DMS114 treated with DMSO at 0.1 percent for 48 hours (cell line): ENCODE measurements around the gene NLK.

Experiments used
- DNase-seq: peaks from one replicate; lab custom pipeline; 2025; ENCODE audit not compliant: unreplicated experiment; lab: John Stamatoyannopoulos, UW

The NLK gene

GRCh38 chr17:28039251-28039650 is 3.2 kb upstream of the NLK start:
- no peak for DNase-seq

DNA sequence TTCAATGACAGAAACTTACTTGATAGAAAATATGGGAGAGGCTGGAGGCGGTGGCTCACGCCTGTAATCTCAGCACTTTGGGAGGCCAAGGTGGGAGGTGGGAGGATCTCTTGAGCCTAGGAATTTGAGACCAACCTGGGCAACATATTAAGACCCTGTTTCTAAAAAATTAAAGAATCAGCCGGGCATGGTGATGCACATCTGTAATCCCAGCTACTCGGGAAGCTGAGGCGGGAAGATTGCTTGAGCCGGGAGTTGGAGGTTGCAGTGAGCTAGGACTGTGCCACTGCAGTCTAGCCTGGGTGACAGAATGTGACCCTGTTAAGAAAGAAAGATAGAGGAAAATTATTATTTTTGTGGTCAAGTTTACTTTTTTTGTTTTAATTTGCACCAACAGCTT is 2.1 kb upstream of the NLK start:
- no peak for DNase-seq

DNA sequence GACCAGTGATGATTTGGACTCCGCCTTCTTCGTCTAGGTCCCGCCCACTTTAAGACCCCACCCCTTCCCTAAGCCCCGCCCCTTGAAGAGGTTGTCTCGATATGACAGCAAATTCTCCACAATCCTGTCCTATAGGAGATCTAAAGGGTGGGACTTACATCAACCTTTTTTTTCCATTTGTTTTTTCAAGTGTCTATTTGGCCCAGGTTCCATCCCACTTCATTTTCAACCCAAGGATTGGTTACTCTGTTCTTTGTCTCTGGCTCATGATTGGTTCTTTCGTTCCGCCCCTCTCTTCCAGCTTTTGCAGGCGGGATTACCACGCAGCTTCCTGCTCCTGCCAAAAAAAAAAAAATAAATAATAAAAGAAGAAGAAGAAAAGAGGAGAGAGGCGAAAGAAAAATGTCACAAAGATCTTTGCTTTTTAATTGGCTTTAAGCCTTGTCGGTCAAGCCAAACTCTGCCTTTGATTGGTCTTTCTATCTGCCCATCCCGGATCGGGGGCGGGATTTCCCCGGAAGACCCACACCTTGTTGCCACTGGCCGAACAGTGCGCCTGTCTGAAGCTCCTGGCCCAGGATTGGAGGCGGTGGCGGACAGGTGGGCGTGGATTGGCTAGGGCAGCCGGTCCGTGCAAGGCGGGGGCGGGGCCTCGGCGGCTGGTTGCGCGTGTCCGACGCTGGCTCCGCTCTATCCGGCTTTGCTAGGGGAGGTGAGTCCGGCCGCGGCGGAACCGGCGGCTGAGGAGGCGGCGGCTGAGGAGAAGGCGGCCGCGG is 1.2 kb upstream of the NLK start:
- DNase-seq: peak; percentile 100

DNA sequence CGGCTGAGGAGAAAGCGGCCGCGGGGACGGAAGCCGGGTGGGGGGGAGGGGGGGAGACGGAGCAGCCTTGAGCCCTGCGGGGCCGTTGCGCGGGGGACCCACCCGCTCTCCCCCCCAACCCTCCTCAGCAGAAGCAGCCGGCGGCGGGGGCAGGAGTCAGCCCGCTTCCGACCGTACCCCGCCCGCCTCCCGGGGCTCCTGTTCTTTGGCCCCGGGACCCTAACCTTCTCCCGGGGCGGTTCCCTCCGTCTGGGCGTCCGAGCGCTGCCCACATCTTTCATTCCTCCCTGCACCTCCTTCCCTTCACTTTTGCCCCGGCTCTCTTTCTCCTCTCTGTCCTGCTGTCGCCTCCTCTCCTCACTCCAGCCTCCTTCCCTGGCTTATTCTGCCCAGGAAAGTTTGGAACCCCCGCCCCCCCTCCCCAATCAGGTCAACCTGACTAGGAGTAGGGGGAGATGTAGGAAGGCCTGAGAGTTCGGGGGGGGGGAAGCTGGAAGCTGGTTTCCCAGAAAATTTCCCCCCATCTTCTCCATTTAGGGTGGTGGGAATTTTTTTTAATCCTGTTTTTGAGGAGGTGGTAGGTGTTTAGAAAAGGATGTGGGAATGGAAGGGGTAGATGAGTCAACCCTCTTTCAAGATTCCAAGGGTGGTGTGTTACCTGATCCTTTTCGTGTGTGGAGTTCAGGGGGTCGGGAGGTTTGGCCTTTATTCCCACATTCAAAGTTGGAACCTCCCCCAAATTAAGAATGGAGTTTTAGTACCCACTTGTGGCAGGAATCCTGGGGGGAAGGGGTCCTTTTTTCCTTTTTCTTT is 427 bp upstream of the NLK start:
- DNase-seq: no peak

GRCh38 chr17:28042721-28043291 is 329 bp downstream of the NLK start:
- DNase-seq: no peak

GRCh38 chr17:28043296-28043695 is 819 bp downstream of the NLK start:
- DNase-seq: no peak

DNA sequence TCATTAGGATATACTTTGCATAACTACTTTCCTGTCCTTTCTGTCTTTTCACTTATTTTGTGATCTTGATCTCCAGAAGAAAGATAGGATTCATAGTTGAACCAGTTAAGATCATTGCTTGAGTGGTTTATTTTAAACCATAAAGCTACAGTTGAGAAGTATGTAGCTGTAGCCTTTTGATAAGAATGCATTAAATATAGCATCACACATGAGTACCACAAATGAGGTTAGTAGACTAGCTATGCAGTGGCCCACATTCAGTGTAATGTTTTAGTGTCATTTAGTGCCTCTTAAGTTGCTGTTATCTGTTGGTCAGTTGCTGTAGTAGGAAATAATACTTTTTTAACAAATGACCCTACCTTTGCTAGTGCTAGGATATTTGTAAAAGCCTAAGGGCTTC is 1.3 kb downstream of the NLK start:
- DNase-seq: no peak

- DNase-seq: no peak
Measured at GRCh38 chr17:28045304-28045703, 2.8 kb downstream of the NLK start.

- no peak for DNase-seq
Measured at GRCh38 chr17:28046034-28046825, 3.8 kb downstream of the NLK start.

- DNase-seq: no peak
Measured at GRCh38 chr17:28047806-28048205, 5.3 kb downstream of the NLK start.

DNA sequence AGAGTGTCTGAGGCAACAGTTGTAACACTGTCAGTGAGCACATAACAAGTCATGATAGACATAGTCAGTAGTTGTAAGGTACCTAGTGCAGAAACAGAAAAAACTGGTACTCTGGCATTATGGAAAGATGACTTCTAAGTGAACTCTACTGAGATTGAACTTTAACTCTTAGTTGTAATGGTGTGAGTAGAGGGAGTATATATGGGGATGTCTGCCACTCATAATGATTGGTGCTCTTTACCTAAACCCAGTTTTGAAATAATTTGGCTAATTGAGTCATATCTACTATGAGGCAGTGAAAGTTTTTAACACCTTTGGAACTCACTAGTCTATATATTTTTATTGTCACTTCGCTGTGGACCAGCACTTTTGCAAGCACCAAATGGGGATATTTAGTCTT is 6.6 kb downstream of the NLK start:
- DNase-seq: no peak

DNA sequence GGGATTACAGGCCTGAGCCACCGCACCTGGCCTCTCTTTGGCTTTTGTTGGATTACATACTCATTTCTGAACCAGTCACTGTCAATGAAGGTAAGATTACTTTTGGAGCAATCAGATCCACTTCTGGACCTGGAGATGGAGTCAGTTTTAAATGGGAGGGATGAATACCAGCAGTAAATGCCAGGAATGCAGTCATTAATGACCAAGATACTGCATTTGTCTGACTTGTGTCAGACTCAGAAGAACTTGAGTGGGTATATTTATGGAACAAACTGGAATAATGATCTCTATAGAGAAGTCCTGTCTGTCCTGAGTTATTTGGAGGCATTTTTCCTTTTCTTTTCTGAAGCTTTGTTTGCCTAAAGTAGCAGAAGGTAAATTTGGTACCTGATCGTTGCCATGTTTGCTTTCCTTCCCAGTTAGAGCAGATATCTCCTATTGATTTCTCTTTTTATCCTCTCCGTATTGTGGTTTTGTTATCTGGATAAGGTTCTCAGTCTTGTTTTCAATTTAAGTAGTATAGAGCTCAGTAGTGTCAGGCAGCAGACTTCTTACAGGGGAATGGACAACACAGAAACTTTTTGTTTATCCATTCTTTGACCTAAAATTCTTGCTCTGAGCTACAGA is 10.7 kb downstream of the NLK start:
- no peak for DNase-seq

GRCh38 chr17:28053725-28054124 is 11.2 kb downstream of the NLK start:
- DNase-seq: no peak

GRCh38 chr17:28055546-28056275 is 13.2 kb downstream of the NLK start:
- no peak for DNase-seq

- DNase-seq: no peak
Measured at GRCh38 chr17:28056276-28056620, 13.8 kb downstream of the NLK start.

GRCh38 chr17:28057731-28058246 is 15.3 kb downstream of the NLK start:
- DNase-seq: no peak

DNA sequence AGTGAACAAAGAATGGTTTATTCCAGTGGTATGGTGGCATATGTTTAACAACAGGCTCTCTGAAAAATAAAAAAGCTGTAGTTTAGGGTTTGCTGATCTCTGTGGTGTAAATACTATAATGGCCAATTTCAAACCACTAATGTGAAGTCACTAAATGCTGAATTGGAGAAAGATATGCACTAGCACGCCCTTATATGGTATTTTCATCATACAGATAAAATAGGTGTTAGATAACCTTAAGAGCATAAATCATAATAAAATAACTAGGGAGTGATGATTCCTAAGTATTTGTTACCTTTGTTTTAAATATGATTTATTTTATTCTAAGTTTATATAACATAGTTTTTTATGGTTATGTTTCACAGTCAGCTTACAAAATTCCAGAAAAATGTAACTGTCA is 17.2 kb downstream of the NLK start:
- DNase-seq: no peak

DNA sequence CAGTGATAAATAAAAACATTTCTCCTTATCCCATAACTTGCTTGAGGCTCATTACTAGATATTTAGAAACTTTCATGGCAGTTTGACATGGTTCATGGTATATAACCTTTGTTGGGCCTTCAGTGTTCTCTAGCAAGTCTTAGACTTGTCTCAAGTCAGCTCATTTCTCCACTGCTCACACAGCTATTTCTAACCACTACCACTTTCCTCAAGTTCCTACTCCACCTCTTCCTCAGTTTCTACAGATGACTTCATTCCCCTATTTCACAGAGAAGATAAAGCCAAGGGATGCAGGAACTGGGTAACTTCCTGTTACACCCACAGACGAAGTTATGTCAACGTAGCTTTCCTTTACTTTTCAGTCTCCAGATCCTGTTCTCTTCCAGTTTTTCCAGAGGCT is 23.2 kb downstream of the NLK start:
- no peak for DNase-seq

DNA sequence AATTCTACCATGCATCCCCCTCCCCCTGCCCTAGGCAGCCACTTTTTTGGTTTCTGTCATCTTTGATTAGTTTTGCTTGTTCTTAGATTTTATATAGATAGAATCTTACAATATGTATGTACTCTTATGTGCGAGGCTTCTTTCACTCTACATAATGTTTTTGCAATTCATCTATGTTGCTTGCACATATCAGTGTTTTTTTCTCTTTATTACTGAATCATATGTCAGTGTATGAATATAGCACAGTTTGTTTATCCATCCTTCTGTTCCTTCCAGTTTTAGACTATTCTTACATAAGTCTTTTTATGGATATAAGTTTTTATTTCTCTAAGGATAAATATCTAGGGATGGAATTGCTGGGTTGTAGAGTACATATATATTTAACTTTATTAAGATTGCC is 26.6 kb downstream of the NLK start:
- no peak for DNase-seq

DNA sequence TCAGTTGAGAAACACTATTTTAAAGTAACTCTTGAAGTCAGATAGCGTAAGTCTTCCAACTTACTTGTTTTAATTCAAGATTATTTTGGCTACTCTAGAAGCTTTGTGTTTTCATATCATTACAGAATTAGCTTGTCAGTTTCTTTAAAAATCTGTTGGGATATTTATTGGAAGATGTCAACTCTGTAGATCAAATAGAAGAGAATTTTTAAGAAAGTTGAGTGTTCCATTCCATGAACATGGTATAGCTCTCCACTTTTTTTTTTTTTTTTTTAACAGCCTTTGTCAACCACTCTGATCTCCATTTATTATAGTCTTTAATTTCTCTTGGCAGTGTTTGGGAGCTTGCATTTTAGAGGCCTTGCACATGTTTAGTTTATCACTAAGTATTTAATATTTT is 28.7 kb downstream of the NLK start:
- DNase-seq: no peak
